Keratinocyte (primary cell): ENCODE measurements around the gene NLRP11. TPM values are rescaled to one million over a fixed set of nuclear protein-coding genes. Genes with fewer than 3 reads are reported as not detected.

Experiments
- DNase-seq: peaks from one replicate; pipeline ENCODE4 v3.0.0-alpha.2; 2011; ENCODE audit warnings: low read depth, missing footprints, low spot score
- FAIRE-seq: peaks from 2 replicates; lab custom pipeline; 2011; peaks lifted over from hg19 to GRCh38; lab: Jason Lieb, UNC
- H2AFZ ChIP-seq: 2 replicates; pipeline ENCODE4 v1.6.0; 2012; ENCODE audit warnings: low read length, control low read depth, inconsistent platforms; ENCODE audit not compliant: control insufficient read depth
- H3K27ac ChIP-seq: 2 replicates; pipeline ENCODE4 v1.5.1; 2011; ENCODE audit warnings: low read length; ENCODE audit not compliant: control insufficient read depth, insufficient read depth
- H3K27me3 ChIP-seq: 3 replicates; pipeline ENCODE4 v1.6.0; 2011; ENCODE audit warnings: low read length; ENCODE audit not compliant: control insufficient read depth, insufficient read depth; ENCODE audit errors: extremely low read depth
- H3K36me3 ChIP-seq, 2 experiments: 2 replicates in 1 of 2; 3 replicates in 1 of 2; pipeline ENCODE4 v1.5.1; 2011; ENCODE audit warnings: low read length in 2 of 2, mild to moderate bottlenecking in 1 of 2; ENCODE audit not compliant: control insufficient read depth in 2 of 2, insufficient read depth in 2 of 2; ENCODE audit errors: extremely low read depth in 1 of 2
- H3K4me1 ChIP-seq: 3 replicates; pipeline ENCODE4 v1.5.1; 2011; ENCODE audit warnings: low read length; ENCODE audit not compliant: control insufficient read depth, insufficient read depth; ENCODE audit errors: extremely low read depth
- H3K4me2 ChIP-seq: 3 replicates; pipeline ENCODE4 v1.6.0; 2011; ENCODE audit warnings: low read depth, low read length; ENCODE audit not compliant: control insufficient read depth, insufficient read depth; ENCODE audit errors: extremely low read depth
- H3K4me3 ChIP-seq, 3 experiments: fragments of 200-600 bp in 1 of 3; sonication (generic) in 1 of 3; 2 replicates in 2 of 3; 3 replicates in 1 of 3; pipeline ENCODE4 v1.5.1; 2011 to 2016; ENCODE audit warnings: low read length in 3 of 3, mild to moderate bottlenecking in 3 of 3, control low read depth in 2 of 3, inconsistent platforms in 1 of 3, low read depth in 1 of 3, mixed read lengths in 1 of 3, mixed run types in 1 of 3, moderate library complexity in 1 of 3; ENCODE audit not compliant: control insufficient read depth in 2 of 3, insufficient read depth in 2 of 3; ENCODE audit errors: extremely low read depth in 1 of 3
- H3K79me2 ChIP-seq: 2 replicates; pipeline ENCODE4 v1.6.0; 2012; ENCODE audit warnings: low read length; ENCODE audit not compliant: control insufficient read depth, insufficient read depth
- H3K9ac ChIP-seq: 3 replicates; pipeline ENCODE4 v1.6.0; 2011; ENCODE audit warnings: low read length; ENCODE audit not compliant: control insufficient read depth, insufficient read depth; ENCODE audit errors: extremely low read depth
- H3K9me1 ChIP-seq: 3 replicates; pipeline ENCODE4 v1.6.0; 2011; ENCODE audit warnings: low read length; ENCODE audit not compliant: control insufficient read depth, insufficient read depth; ENCODE audit errors: extremely low read depth
- H3K9me3 ChIP-seq: 2 replicates; pipeline ENCODE4 v1.5.1; 2012; ENCODE audit warnings: low read depth, low read length; ENCODE audit not compliant: control insufficient read depth
- H4K20me1 ChIP-seq: 3 replicates; pipeline ENCODE4 v1.6.0; 2011; ENCODE audit warnings: low read length; ENCODE audit not compliant: control insufficient read depth, insufficient read depth; ENCODE audit errors: extremely low read depth
- EZH2 ChIP-seq: IDR thresholded peaks from one replicate; pipeline ENCODE4 v1.6.1; 2012; ENCODE audit warnings: inconsistent platforms, mild to moderate bottlenecking, low read length, moderate library complexity
- dilution Hi-C: fragments of 300-500 bp; cut with MboI; formaldehyde crosslinking; loops from one replicate; pipeline ENCODE4 v1.7.0; 2020; ENCODE audit warnings: low sequenced_read_pairs; ENCODE audit not compliant: extremely low pct_ligation_motif_present
- polyA minus RNA-seq, 3 experiments: library from RNA; depleted of rRNA, polyadenylated mRNA; stranded (reverse); fragments of >200 nt; gene quantifications; 1 replicate in 1 of 3; 2 replicates in 1 of 3; 3 replicates in 1 of 3; pipeline ENCODE4 v1.2.3, GENCODE V29; 2011
- polyA plus RNA-seq, 5 experiments: library from polyadenylated mRNA; depleted of rRNA in 3 of 5; stranded (reverse) in 3 of 5; stranded (forward) in 1 of 5; unstranded in 1 of 5; fragments of >200 nt; gene quantifications; 1 replicate in 1 of 5; 2 replicates in 3 of 5; 3 replicates in 1 of 5; pipeline versions ENCODE4 v1.2.1 to v1.2.3, GENCODE V29; 2011 to 2012; ENCODE audit warnings: missing spikeins in 2 of 5, low read depth in 1 of 5, low replicate concordance in 1 of 5
- TF ChIP-seq, protein P1 (sequence below), 3 experiments: IDR thresholded peaks in 1 of 3; conservative IDR thresholded peaks in 1 of 3; optimal IDR thresholded peaks in 1 of 3; 2 replicates in 2 of 3; 3 replicates in 1 of 3; pipeline versions ENCODE3 to v1.5.1; 2011; ENCODE audit warnings: low read length in 3 of 3, mild to moderate bottlenecking in 3 of 3, moderate library complexity in 2 of 3, control low read depth in 1 of 3, inconsistent platforms in 1 of 3; ENCODE audit not compliant: insufficient read depth in 2 of 3; ENCODE audit errors: extremely low read depth in 1 of 3

NLRP11 gene
- polyA plus RNA-seq (0.01 TPM in 1 of 3 replicates, not detected in the others), polyA minus RNA-seq (not detected in 3 replicates)
- polyA plus RNA-seq (2011; ENCODE audit: low read depth) = not detected
- polyA plus RNA-seq (2011; cell fraction: cytosol; rRNA removed) = not detected in 2 replicates
- polyA plus RNA-seq (2011; cell fraction: nucleus; rRNA removed) = not detected in 2 replicates
- not detected in 2 replicates for polyA plus RNA-seq (2012; ENCODE audit: low replicate concordance)
- not detected for polyA minus RNA-seq (2011; cell fraction: cytosol; rRNA and poly(A)+ RNA removed)
- not detected in 2 replicates for polyA minus RNA-seq (2011; cell fraction: nucleus; rRNA and poly(A)+ RNA removed)

- no peak within 1 kb of the TSS for H3K4me2 ChIP-seq
- no peaks in the 10 kb centered on the region for H3K36me3 ChIP-seq
- no peaks in the 10 kb centered on the region for H3K27me3 ChIP-seq
- H3K79me2 ChIP-seq = no peaks in the 10 kb centered on the region
- TF ChIP-seq, protein P1, sequence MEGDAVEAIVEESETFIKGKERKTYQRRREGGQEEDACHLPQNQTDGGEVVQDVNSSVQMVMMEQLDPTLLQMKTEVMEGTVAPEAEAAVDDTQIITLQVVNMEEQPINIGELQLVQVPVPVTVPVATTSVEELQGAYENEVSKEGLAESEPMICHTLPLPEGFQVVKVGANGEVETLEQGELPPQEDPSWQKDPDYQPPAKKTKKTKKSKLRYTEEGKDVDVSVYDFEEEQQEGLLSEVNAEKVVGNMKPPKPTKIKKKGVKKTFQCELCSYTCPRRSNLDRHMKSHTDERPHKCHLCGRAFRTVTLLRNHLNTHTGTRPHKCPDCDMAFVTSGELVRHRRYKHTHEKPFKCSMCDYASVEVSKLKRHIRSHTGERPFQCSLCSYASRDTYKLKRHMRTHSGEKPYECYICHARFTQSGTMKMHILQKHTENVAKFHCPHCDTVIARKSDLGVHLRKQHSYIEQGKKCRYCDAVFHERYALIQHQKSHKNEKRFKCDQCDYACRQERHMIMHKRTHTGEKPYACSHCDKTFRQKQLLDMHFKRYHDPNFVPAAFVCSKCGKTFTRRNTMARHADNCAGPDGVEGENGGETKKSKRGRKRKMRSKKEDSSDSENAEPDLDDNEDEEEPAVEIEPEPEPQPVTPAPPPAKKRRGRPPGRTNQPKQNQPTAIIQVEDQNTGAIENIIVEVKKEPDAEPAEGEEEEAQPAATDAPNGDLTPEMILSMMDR (optimal IDR thresholded peaks at IDR 0.05 in 1 of 3, IDR thresholded peaks at IDR 0.05 in 1 of 3, conservative IDR thresholded peaks at IDR 0.05 in 1 of 3; ENCODE audit: extremely low read depth in 1 of 3, insufficient read depth in 2 of 3, low read length in 3 of 3) = no peak
- no peak for TF ChIP-seq EZH2
- no peaks in the 10 kb centered on the region for H3K4me1 ChIP-seq
- no peak for FAIRE-seq
- H3K27ac ChIP-seq = no peak within 1 kb of the TSS
- H4K20me1 ChIP-seq = no peaks in the 10 kb centered on the region
- H3K9me1 ChIP-seq = no peaks in the 10 kb centered on the region
- dilution Hi-C loops = no loop called here
- no peak within 1 kb of the TSS for H3K4me3 ChIP-seq
- H2AFZ ChIP-seq = no peak within 1 kb of the TSS
- no peak for DNase-seq
- no peaks in the 10 kb centered on the region for H3K9me3 ChIP-seq
- H3K9ac ChIP-seq = no peak within 1 kb of the TSS
Measured at GRCh38 chr19:55831846-55832245, at the start of gene NLRP11. Gene NLRP11, minus strand, starts transcription at chr19:55831999. Its CDS starts 13,825 bp downstream, at chr19:55818174.

DNA sequence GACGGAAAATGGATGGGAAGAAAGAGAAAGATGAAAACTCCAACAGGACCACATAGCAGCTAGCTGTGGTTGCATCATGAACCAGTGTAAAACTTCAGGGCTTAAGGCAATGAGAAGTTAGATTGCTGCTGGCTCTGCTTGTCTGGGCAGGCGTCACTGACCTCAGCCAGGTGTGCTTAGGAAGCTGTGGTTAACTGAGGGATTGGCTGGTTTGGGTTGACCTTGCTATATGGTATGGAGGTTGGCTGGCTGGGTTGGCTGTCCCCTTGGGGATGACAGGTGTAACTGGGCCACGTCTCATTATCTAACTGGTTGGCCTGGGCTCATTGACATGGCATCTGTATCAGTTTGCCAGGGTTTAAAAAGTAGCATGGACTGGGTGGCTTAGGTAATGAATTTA is 45.4 kb upstream of the NLRP11 start:
- Histone ChIP-seq H3K9me3 (peaks cover 8% of the 10 kb centered on the region), H4K20me1 (no peaks in the 10 kb centered on the region), H3K9me1 (no peaks in the 10 kb centered on the region), H2AFZ (no peak overlapping the region), H3K9ac (no peak overlapping the region), H3K27ac (no peak overlapping the region), H3K4me1 (no peaks in the 10 kb centered on the region), H3K27me3 (no peaks in the 10 kb centered on the region), H3K4me2 (no peak overlapping the region), H3K4me3 (no peak overlapping the region), H3K79me2 (no peaks in the 10 kb centered on the region), H3K36me3 (no peaks in the 10 kb centered on the region)
- FAIRE-seq = no peak
- dilution Hi-C loops = no loop called here
- DNase-seq = no peak
- TF ChIP-seq, protein P1 (optimal IDR thresholded peaks at IDR 0.05 in 1 of 3, IDR thresholded peaks at IDR 0.05 in 1 of 3, conservative IDR thresholded peaks at IDR 0.05 in 1 of 3; ENCODE audit: extremely low read depth in 1 of 3, insufficient read depth in 2 of 3, low read length in 3 of 3) = no peak
- no peak for TF ChIP-seq EZH2
